ENCODE results near the gene SLC6A11. TPM values are rescaled to one million over a fixed set of nuclear protein-coding genes. Genes with fewer than 3 reads are reported as not detected.

Gene SLC6A11
- total RNA-seq, 3 donors from 2014 or later = 0.13 TPM; not detected in 2

DNA sequence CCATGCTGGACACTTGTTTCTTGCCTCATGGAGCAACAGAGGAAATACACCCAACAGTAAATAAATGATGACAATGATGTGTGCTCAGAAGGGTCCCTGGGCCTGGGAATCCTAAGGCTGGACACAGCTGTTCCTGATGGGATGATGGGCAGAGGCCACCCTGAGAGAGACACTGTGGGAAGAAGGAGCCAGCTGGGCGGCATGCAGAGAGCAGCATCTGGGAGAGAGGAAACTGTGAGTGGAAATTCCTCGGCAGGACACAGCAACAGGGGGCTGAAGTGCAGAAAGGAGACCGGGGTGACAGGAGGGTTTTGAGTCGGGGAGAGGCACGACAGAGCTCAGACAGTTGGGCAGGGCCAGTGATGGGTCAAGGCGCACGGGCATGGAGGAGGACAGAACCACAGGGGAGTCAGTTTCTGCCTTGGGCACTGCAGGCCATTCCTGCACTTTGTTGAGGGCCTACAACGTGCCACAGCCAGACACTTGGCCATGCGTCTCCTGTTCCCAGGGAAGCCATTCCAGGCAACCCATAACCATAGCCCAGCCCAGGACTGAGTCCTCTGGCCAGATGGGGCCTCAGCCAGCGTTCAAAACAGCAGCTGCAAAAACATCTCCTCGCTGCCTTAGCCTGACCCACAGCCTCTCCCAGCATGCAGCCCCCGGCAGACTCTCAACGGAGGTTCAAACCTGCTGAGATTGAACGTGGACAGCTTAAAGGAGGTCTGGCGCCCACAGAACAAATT is 139.9 kb downstream of the SLC6A11 start:
- Histone ChIP-seq H3K4me3 (no peak overlapping the region), H3K9me3 (no peaks in the 10 kb centered on the region), H3K4me1 (ENCODE audit: low read depth) (peaks cover 3% of the 10 kb centered on the region), H3K36me3 (ENCODE audit: low read depth) (no peaks in the 10 kb centered on the region)
- intact Hi-C loops (cut with DNase I, micrococcal nuclease) = no loop called here
- TF ChIP-seq, protein P1, sequence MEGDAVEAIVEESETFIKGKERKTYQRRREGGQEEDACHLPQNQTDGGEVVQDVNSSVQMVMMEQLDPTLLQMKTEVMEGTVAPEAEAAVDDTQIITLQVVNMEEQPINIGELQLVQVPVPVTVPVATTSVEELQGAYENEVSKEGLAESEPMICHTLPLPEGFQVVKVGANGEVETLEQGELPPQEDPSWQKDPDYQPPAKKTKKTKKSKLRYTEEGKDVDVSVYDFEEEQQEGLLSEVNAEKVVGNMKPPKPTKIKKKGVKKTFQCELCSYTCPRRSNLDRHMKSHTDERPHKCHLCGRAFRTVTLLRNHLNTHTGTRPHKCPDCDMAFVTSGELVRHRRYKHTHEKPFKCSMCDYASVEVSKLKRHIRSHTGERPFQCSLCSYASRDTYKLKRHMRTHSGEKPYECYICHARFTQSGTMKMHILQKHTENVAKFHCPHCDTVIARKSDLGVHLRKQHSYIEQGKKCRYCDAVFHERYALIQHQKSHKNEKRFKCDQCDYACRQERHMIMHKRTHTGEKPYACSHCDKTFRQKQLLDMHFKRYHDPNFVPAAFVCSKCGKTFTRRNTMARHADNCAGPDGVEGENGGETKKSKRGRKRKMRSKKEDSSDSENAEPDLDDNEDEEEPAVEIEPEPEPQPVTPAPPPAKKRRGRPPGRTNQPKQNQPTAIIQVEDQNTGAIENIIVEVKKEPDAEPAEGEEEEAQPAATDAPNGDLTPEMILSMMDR (IDR thresholded peaks at IDR 0.05) = no peak
- DNase-seq (no peak), ATAC-seq (no peak)

DNA sequence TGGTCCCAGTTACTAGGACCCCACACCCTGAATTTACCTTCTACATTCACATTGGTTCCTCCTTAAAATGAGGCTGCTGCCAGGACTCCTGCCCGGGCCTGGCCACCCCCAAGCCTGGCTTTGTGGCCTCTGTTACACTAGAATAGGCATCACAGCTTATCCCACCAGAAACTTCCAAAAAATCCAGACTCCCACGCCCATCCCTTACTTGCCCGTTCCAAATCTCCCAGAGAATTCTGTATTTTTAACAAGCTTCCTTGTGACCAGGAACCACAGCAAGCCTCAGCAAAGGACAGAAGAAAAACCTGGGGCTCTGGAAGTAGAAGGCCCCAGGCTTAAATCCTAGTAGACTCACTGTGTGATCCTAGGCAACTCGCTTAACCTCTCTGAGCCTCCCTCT is 140.5 kb downstream of the SLC6A11 start:
- no peaks in the 10 kb centered on the region for H3K9me3 ChIP-seq
- no peak for DNase-seq
- peaks cover 3% of the 10 kb centered on the region for H3K4me1 ChIP-seq (ENCODE audit: low read depth)
- intact Hi-C loops (cut with DNase I, micrococcal nuclease) = no loop called here
- no peak for ATAC-seq
- TF ChIP-seq, protein P1 (IDR thresholded peaks at IDR 0.05) = no peak
- H3K36me3 ChIP-seq (ENCODE audit: low read depth) = no peaks in the 10 kb centered on the region
- no peak overlapping the region for H3K4me3 ChIP-seq

DNA sequence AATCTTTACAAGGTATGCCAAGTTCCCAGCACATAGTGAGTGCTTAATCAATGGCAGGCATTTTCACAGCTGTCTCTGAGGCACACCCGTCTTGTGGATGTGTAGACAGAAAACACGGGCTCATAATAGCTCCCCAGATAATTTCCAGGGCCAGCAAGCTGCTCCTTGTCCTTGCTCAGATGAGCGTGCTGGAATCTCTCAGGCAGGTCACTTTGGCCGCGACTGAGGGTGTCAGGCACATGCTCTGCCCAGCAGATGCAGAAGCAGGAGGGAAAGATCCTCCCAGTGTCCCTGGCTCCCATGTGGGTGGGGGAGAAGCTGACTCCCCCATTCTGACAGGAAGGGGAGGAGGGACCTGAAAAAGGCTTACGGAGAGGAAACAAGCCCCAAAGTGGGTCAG is 141.0 kb downstream of the SLC6A11 start:
- ATAC-seq (no peak), DNase-seq (no peak)
- no peak overlapping the region for H3K4me3 ChIP-seq
- no peaks in the 10 kb centered on the region for H3K9me3 ChIP-seq
- TF ChIP-seq, protein P1 (IDR thresholded peaks at IDR 0.05) = no peak
- intact Hi-C loops (cut with DNase I, micrococcal nuclease) = no loop called here
- H3K4me1 ChIP-seq (ENCODE audit: low read depth) = peaks cover 3% of the 10 kb centered on the region
- H3K36me3 ChIP-seq (ENCODE audit: low read depth) = no peaks in the 10 kb centered on the region

DNA sequence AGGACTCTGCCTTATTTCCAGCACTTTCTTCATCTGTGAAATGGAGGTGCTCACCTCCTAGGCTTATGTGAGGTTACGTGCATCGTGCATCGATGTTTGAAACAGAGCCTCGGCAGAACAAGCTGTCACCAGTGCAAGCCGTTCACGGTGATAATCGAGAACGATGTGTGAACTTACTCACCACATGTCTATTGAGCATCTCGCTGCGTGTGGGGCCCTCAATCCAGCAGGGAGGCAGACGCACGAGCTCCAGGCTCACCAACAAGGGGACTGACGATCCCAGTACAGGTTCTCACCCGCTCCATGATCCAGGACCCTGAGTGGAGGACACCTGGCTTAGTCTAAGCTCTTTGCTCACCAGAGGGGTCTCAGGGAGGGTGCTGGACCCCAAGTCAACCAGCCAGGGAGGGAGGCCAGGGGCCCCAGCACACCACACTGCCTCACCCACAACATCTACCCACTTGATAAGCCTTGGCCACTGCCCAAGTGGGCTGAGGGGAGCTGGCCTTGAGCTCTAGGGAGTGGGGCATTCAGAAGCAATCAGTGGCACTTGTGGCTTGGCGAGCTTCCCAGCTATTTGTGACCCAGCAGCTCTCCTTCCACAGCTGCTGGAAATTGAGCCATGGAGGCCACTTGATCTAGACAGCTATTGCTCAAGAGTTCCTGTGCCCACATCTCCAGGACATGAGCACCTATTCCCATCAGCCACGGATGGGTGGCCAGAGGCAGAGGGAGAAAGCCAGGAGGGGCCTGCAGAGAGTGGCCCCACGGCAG is 142.1 kb downstream of the SLC6A11 start:
- no peaks in the 10 kb centered on the region for H3K36me3 ChIP-seq (ENCODE audit: low read depth)
- TF ChIP-seq, protein P1 (IDR thresholded peaks at IDR 0.05) = no peak
- intact Hi-C loops (cut with DNase I, micrococcal nuclease) = no loop called here
- peak in 2 of 3 donors; percentile 74 to 78 for DNase-seq
- no peak overlapping the region for H3K4me3 ChIP-seq
- peaks cover 3% of the 10 kb centered on the region for H3K4me1 ChIP-seq (ENCODE audit: low read depth)
- ATAC-seq = peak; percentile 55
- H3K9me3 ChIP-seq = no peaks in the 10 kb centered on the region

DNA sequence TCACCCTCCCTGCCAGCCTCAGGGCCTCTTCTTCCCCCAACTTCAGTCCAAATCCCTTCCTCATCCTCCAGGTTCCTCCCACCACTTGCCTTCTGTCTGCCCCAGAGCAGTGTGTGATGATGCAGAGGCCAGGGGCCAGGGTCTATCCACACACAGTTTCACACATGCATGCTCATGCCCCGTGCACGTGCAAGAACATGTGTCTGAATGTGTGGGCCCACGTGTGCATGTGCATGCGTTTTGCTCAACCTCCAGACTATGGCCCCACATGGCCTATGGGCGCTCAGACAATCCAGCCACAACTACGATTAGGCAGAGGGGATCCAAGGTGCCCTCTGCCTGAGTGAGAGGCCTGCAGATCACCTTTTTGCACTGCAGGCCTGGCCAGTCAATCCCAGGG is 144.2 kb downstream of the SLC6A11 start:
- no peak for ATAC-seq
- TF ChIP-seq, protein P1 (IDR thresholded peaks at IDR 0.05) = no peak
- no peaks in the 10 kb centered on the region for H3K9me3 ChIP-seq
- H3K4me1 ChIP-seq (ENCODE audit: low read depth) = peaks cover 3% of the 10 kb centered on the region
- no peak for DNase-seq
- H3K4me3 ChIP-seq = no peak overlapping the region
- H3K36me3 ChIP-seq (ENCODE audit: low read depth) = no peaks in the 10 kb centered on the region
- intact Hi-C loops (cut with DNase I, micrococcal nuclease) = no loop called here
